ENCODE measurements around the gene TEX14. TPM values are rescaled to one million over a fixed set of nuclear protein-coding genes. Genes with fewer than 3 reads are reported as not detected.

The TEX14 gene
- total RNA-seq, 1 experiment from 2014 or later: 0.89 TPM

DNA sequence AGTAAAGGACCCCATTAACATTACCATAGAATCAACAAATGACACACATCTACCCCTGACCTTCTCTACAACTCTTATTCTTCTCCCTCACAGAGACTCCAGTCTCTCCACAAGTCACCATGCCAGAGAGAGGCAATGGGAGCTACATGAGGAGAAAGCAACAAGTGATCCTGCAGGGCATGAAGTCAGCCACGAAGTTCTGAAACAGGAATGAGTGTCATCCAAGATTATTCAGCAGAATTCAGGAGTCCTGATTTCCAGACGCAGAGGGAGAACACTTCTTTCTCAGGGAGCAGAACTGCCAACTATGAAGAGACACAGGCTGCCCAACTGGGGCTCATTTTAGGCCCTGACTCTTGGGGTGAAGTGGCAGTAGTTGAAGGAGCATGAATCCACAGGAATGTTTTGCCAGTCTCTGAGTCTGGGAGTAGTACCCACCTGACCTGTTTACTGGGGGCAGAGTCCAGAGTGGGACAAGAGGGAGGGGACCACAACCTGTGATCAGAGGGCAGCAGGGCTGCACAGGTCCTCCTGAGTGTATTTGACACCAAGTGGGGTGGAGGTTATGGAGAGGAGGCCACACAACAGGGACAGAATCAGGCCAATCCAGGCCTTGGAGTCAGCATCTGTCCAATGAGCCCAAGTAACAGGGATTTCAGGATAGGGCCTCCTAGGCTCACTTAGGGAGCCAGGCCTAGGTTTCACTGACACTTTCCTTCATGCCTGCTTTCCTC, 175.0 kb downstream of the TEX14 start:
- BruUV-seq (replicated peaks): no TSS peak
- CTCF ChIA-PET: no interaction called here
- ATAC-seq: no peak

GRCh38 chr17:58515286-58515685, 176.6 kb downstream of the TEX14 start:
- intact Hi-C loops (cut with micrococcal nuclease): loop anchor here (5.0 to 10.0 kb wide), 3 partner anchors 198 to 927 kb away; partner anchors contain the start of gene TRIM37
- no peaks in the 10 kb centered on the region for H3K9me2 ChIP-seq (ENCODE audit: insufficient read depth)
- DNase-seq (ENCODE audit: low read depth, low spot score) (no peak), ATAC-seq (no peak)
- ChIA-PET RAD21 (ENCODE audit: low non-redundant PET in 1 of 2, low total read pairs in 2 of 2, uncharacterized antibody in 2 of 2, unreplicated experiment in 2 of 2) (interaction anchor here in 1 of 2 experiments (0.6 kb wide), 1 partner anchor 209 kb away, joined by 3 read pairs; no protein-coding TSS in a partner anchor), CTCF (interaction anchor here (1.2 to 3.0 kb wide), 4 partner anchors 63 to 490 kb away, joined by 4 to 14 read pairs (median 4); no protein-coding TSS in a partner anchor), POLR2A (interaction anchor here (1.5 to 3.8 kb wide), 3 partner anchors 116 to 164 kb away, joined by 4 to 42 read pairs (median 11); no protein-coding TSS in a partner anchor)
- no TSS peak for BruUV-seq (replicated peaks)
- peaks cover 23 to 41% of the 10 kb centered on the region in 2 experiments for H3K4me1 ChIP-seq (ENCODE audit: control insufficient read depth in 1 of 2, insufficient read depth in 2 of 2, low read length in 2 of 2)
- no peak overlapping the region for H2AFZ ChIP-seq (ENCODE audit: low read depth, low read length, poor library complexity, severe bottlenecking)
- peak overlapping the region; percentile 95; the same call in 1 of the 2 replicates for H3K4me2 ChIP-seq (ENCODE audit: low read length)
- H3K4me3 ChIP-seq (replicated peaks in 1 of 2; ENCODE audit: low read depth in 1 of 2, low read length in 2 of 2): peak overlapping the region in 1 of 2 experiments; percentile 90; a peak in 1 of 4 replicates
- no peaks in the 10 kb centered on the region for H3K9me3 ChIP-seq (ENCODE audit: control insufficient read depth in 1 of 2, insufficient read depth in 1 of 2, low read depth in 1 of 2, low read length in 2 of 2)
- peaks cover 11 to 17% of the 10 kb centered on the region in 2 experiments; a peak in 3 of 4 replicates for H3K36me3 ChIP-seq (ENCODE audit: control insufficient read depth in 1 of 2, insufficient read depth in 2 of 2, low read length in 2 of 2)
- H3K27me3 ChIP-seq (ENCODE audit: insufficient read depth, low read length): no peaks in the 10 kb centered on the region
- H3K27ac ChIP-seq (ENCODE audit: low read depth, low read length): no peak overlapping the region
- no peak for TF ChIP-seq FOSL1 (IDR thresholded peaks at IDR 0.05; ENCODE audit: low read depth)
- H3K9ac ChIP-seq (ENCODE audit: low read length): peak overlapping the region; percentile 80; the same call in 1 of the 2 replicates
- peaks cover 19% of the 10 kb centered on the region; the same call in 1 of the 2 replicates for H3K79me2 ChIP-seq (ENCODE audit: insufficient read depth, low read length)
- H4K20me1 ChIP-seq (ENCODE audit: insufficient read depth): no peaks in the 10 kb centered on the region

More for the DNA sequence above, 175.0 kb downstream of the TEX14 start:
- Histone ChIP-seq H3K4me2 (ENCODE audit: low read length) (peak overlapping the region; percentile 94), H3K36me3 (ENCODE audit: control insufficient read depth in 1 of 2, insufficient read depth in 2 of 2, low read length in 2 of 2) (peaks cover 0 to 6% of the 10 kb centered on the region in 2 experiments; a peak in 1 of 4 replicates), H3K9ac (ENCODE audit: low read length) (peak overlapping the region; percentile 72), H3K4me1 (ENCODE audit: control insufficient read depth in 1 of 2, insufficient read depth in 2 of 2, low read length in 2 of 2) (peaks cover 23 to 41% of the 10 kb centered on the region in 2 experiments), H3K9me2 (ENCODE audit: insufficient read depth) (no peaks in the 10 kb centered on the region), H4K20me1 (ENCODE audit: insufficient read depth) (no peaks in the 10 kb centered on the region), H3K4me3 (replicated peaks in 1 of 2; ENCODE audit: low read depth in 1 of 2, low read length in 2 of 2) (peak overlapping the region; percentile 69 to 72), H3K27me3 (ENCODE audit: insufficient read depth, low read length) (no peaks in the 10 kb centered on the region), H3K79me2 (ENCODE audit: insufficient read depth, low read length) (peaks cover 19% of the 10 kb centered on the region; the same call in 1 of the 2 replicates), H3K27ac (ENCODE audit: low read depth, low read length) (peak overlapping the region; percentile 58), H3K9me3 (ENCODE audit: control insufficient read depth in 1 of 2, insufficient read depth in 1 of 2, low read depth in 1 of 2, low read length in 2 of 2) (no peaks in the 10 kb centered on the region), H2AFZ (ENCODE audit: low read depth, low read length, poor library complexity, severe bottlenecking) (no peak overlapping the region)
- ChIA-PET POLR2A (interaction anchor here (2.0 to 6.4 kb wide), 3 partner anchors 112 to 115 kb away, joined by 6 to 121 read pairs (median 42); no protein-coding TSS in a partner anchor), RAD21 (ENCODE audit: low non-redundant PET in 1 of 2, low total read pairs in 2 of 2, uncharacterized antibody in 2 of 2, unreplicated experiment in 2 of 2) (no interaction called here)
- intact Hi-C loops (cut with micrococcal nuclease): loop anchor here (5.0 to 10.0 kb wide), 3 partner anchors 200 to 925 kb away; partner anchors contain the start of gene TRIM37
- no peak for DNase-seq (ENCODE audit: low read depth, low spot score)
- no peak for TF ChIP-seq SRF (IDR thresholded peaks at IDR 0.05; ENCODE audit: low read depth)
- no peak for TF ChIP-seq RAD21 (IDR thresholded peaks at IDR 0.05; ENCODE audit: low read depth)
